ENCODE results near the gene FAM163B.

FAM163B gene

GRCh38 chr9:133535306-133535877 lies 73.8 kb downstream of the FAM163B start:
- H3K4me3 ChIP-seq (ENCODE audit: low read depth, low read length, poor library complexity, severe bottlenecking): no peak overlapping the region

GRCh38 chr9:133534346-133535291 lies 74.6 kb downstream of the FAM163B start, which contains the start of gene ADAMTSL2:
Gene ADAMTSL2, plus strand, starts transcription at chr9:133534704. Its CDS starts 2,009 bp downstream, at chr9:133536713.
- no peak within 1 kb of the TSS for H3K4me2 ChIP-seq (ENCODE audit: low read length)
- H3K4me3 ChIP-seq (ENCODE audit: low read depth, low read length, poor library complexity, severe bottlenecking): no peak within 1 kb of the TSS
- H3K27me3 ChIP-seq (ENCODE audit: insufficient read depth, low read length): peaks cover 6% of the 10 kb centered on the region; the same call in 1 of the 2 replicates

More at GRCh38 chr9:133535306-133535877, 73.8 kb downstream of the FAM163B start:
- TF ChIP-seq EZH2 (IDR thresholded peaks at IDR 0.05; ENCODE audit: borderline replicate concordance, low read length) (no peak), CTCF (IDR thresholded peaks at IDR 0.05; ENCODE audit: low read length) (no peak)
- H3K9me2 ChIP-seq (ENCODE audit: low read depth, low read length): no peaks in the 10 kb centered on the region
- H3K9ac ChIP-seq (ENCODE audit: low read length): no peak overlapping the region
- no peaks in the 10 kb centered on the region for H3K4me1 ChIP-seq (ENCODE audit: insufficient read depth, low read length, severe bottlenecking)
- no peaks in the 10 kb centered on the region for H3F3A ChIP-seq (ENCODE audit: insufficient read depth, low read length)
- no peak overlapping the region for H3K27ac ChIP-seq (ENCODE audit: low read depth, low read length, poor library complexity, severe bottlenecking)
- no peaks in the 10 kb centered on the region for H3K36me3 ChIP-seq (ENCODE audit: insufficient read depth, low read length)
- no peaks in the 10 kb centered on the region for H3K79me2 ChIP-seq (ENCODE audit: insufficient read depth, low read length)
- no peaks in the 10 kb centered on the region for H3K9me3 ChIP-seq (ENCODE audit: low read length)
- H4K20me1 ChIP-seq (ENCODE audit: insufficient read depth, low read length): no peaks in the 10 kb centered on the region
- no peak overlapping the region for H2AFZ ChIP-seq (ENCODE audit: low read length)
- H3K4me2 ChIP-seq (ENCODE audit: low read length): no peak overlapping the region
- H3K27me3 ChIP-seq (ENCODE audit: insufficient read depth, low read length): peaks cover 6% of the 10 kb centered on the region; the same call in 1 of the 2 replicates

GRCh38 chr9:133533857-133534256 lies 75.3 kb downstream of the FAM163B start:
- H2AFZ ChIP-seq (ENCODE audit: low read length): no peak overlapping the region
- H3K4me2 ChIP-seq (ENCODE audit: low read length): no peak overlapping the region
- no peak overlapping the region for H3K4me3 ChIP-seq (ENCODE audit: low read depth, low read length, poor library complexity, severe bottlenecking)

More at GRCh38 chr9:133534346-133535291, 74.6 kb downstream of the FAM163B start, which contains the start of gene ADAMTSL2:
- H3F3A ChIP-seq (ENCODE audit: insufficient read depth, low read length): no peaks in the 10 kb centered on the region
- no peak within 1 kb of the TSS for H3K27ac ChIP-seq (ENCODE audit: low read depth, low read length, poor library complexity, severe bottlenecking)
- H2AFZ ChIP-seq (ENCODE audit: low read length): no peak within 1 kb of the TSS
- TF ChIP-seq EZH2 (IDR thresholded peaks at IDR 0.05; ENCODE audit: borderline replicate concordance, low read length) (no peak), CTCF (IDR thresholded peaks at IDR 0.05; ENCODE audit: low read length) (no peak)
- no peaks in the 10 kb centered on the region for H3K9me3 ChIP-seq (ENCODE audit: low read length)
- no peaks in the 10 kb centered on the region for H4K20me1 ChIP-seq (ENCODE audit: insufficient read depth, low read length)
- no peaks in the 10 kb centered on the region for H3K79me2 ChIP-seq (ENCODE audit: insufficient read depth, low read length)
- H3K9me2 ChIP-seq (ENCODE audit: low read depth, low read length): no peaks in the 10 kb centered on the region
- no peaks in the 10 kb centered on the region for H3K4me1 ChIP-seq (ENCODE audit: insufficient read depth, low read length, severe bottlenecking)
- no peaks in the 10 kb centered on the region for H3K36me3 ChIP-seq (ENCODE audit: insufficient read depth, low read length)
- H3K9ac ChIP-seq (ENCODE audit: low read length): no peak within 1 kb of the TSS

More at GRCh38 chr9:133533857-133534256, 75.3 kb downstream of the FAM163B start:
- Histone ChIP-seq H3K27me3 (ENCODE audit: insufficient read depth, low read length) (peaks cover 6% of the 10 kb centered on the region; the same call in 1 of the 2 replicates), H3K27ac (ENCODE audit: low read depth, low read length, poor library complexity, severe bottlenecking) (no peak overlapping the region), H3K79me2 (ENCODE audit: insufficient read depth, low read length) (no peaks in the 10 kb centered on the region), H3K9me2 (ENCODE audit: low read depth, low read length) (no peaks in the 10 kb centered on the region), H3F3A (ENCODE audit: insufficient read depth, low read length) (no peaks in the 10 kb centered on the region), H4K20me1 (ENCODE audit: insufficient read depth, low read length) (no peaks in the 10 kb centered on the region), H3K9me3 (ENCODE audit: low read length) (no peaks in the 10 kb centered on the region), H3K9ac (ENCODE audit: low read length) (no peak overlapping the region), H3K4me1 (ENCODE audit: insufficient read depth, low read length, severe bottlenecking) (no peaks in the 10 kb centered on the region), H3K36me3 (ENCODE audit: insufficient read depth, low read length) (no peaks in the 10 kb centered on the region)
- TF ChIP-seq EZH2 (IDR thresholded peaks at IDR 0.05; ENCODE audit: borderline replicate concordance, low read length): no peak
- no peak for TF ChIP-seq CTCF (IDR thresholded peaks at IDR 0.05; ENCODE audit: low read length)
